ENCODE measurements around the gene ITPR1. TPM values are rescaled to one million over a fixed set of nuclear protein-coding genes. Genes with fewer than 3 reads are reported as not detected.
"Not testable (repeated sequence)": the region's sequence is repeated elsewhere in the genome, so short reads cannot be mapped to it uniquely, and the experiment has no call there.

The ITPR1 gene
- total RNA-seq, 4 donors from 2014 or later, result 184 to 305 (median 218) TPM

GRCh38 chr3:4597208-4597985 lies 104.2 kb downstream of the ITPR1 start:
- TF ChIP-seq CTCF (IDR thresholded peaks at IDR 0.05) (no peak), POLR2A (IDR thresholded peaks at IDR 0.05) (no peak), EP300 (IDR thresholded peaks at IDR 0.05) (no peak), POLR2AphosphoS5 (IDR thresholded peaks at IDR 0.05) (no peak)
- no peak for ATAC-seq
- Histone ChIP-seq H3K4me1 (peaks cover 0 to 40% (median 9%) of the 10 kb centered on the region in 3 donors), H3K27me3 (no peaks in the 10 kb centered on the region), H3K36me3 (no peaks in the 10 kb centered on the region), H3K27ac (no peak overlapping the region), H3K9me3 (no peaks in the 10 kb centered on the region), H3K4me3 (no peak overlapping the region)
- 43 to 50% methylated on average over 5 to 6 of the region's 6 CpGs for WGBS, 2 donors (ENCODE audit: low coverage in 1 of 2)

GRCh38 chr3:4598232-4598631 lies 105.1 kb downstream of the ITPR1 start:
- H3K4me1 ChIP-seq, result peaks cover 0 to 40% (median 9%) of the 10 kb centered on the region in 3 donors
- H3K27ac ChIP-seq, ATAC-seq, H3K9me3 ChIP-seq, H3K4me3 ChIP-seq, H3K27me3 ChIP-seq, H3K36me3 ChIP-seq: not testable (repeated sequence)
- 95 to 96% methylated on average over 4 to 5 of the region's 5 CpGs for WGBS, 2 donors (ENCODE audit: low coverage in 1 of 2)

- 72 to 93% methylated on average over 2 to 4 of the region's 4 CpGs for WGBS, 2 donors (ENCODE audit: low coverage in 1 of 2)
- H3K27ac ChIP-seq, result no peak overlapping the region
These were observed 106.5 kb downstream of the ITPR1 start for GRCh38 chr3:4599612-4600011.

GRCh38 chr3:4600493-4600892 lies 107.3 kb downstream of the ITPR1 start:
- Histone ChIP-seq H3K4me3 (no peak overlapping the region), H3K27me3 (no peaks in the 10 kb centered on the region), H3K4me1 (peaks cover 0 to 42% (median 9%) of the 10 kb centered on the region in 3 donors), H3K36me3 (no peaks in the 10 kb centered on the region), H3K9me3 (no peaks in the 10 kb centered on the region), H3K27ac (no peak overlapping the region)
- WGBS, 2 donors (ENCODE audit: low coverage in 1 of 2), result 55 to 60% methylated on average over 4 to 6 of the region's 6 CpGs
- no peak for ATAC-seq
- TF ChIP-seq EP300 (IDR thresholded peaks at IDR 0.05) (no peak), POLR2AphosphoS5 (IDR thresholded peaks at IDR 0.05) (peak; percentile 51)

More at GRCh38 chr3:4599612-4600011, 106.5 kb downstream of the ITPR1 start:
- Histone ChIP-seq H3K36me3 (no peaks in the 10 kb centered on the region), H3K4me3 (no peak overlapping the region), H3K27me3 (no peaks in the 10 kb centered on the region), H3K4me1 (peaks cover 0 to 41% (median 9%) of the 10 kb centered on the region in 3 donors), H3K9me3 (no peaks in the 10 kb centered on the region)
- TF ChIP-seq POLR2AphosphoS5 (IDR thresholded peaks at IDR 0.05), result no peak
- no peak for TF ChIP-seq EP300 (IDR thresholded peaks at IDR 0.05)
- TF ChIP-seq POLR2A (IDR thresholded peaks at IDR 0.05), result no peak
- no peak for TF ChIP-seq CTCF (IDR thresholded peaks at IDR 0.05)
- no peak for ATAC-seq

- H3K27ac ChIP-seq, result no peak overlapping the region
- no peak overlapping the region for H3K4me3 ChIP-seq
- H3K9me3 ChIP-seq, result no peaks in the 10 kb centered on the region
- no peak for ATAC-seq
- H3K36me3 ChIP-seq, result no peaks in the 10 kb centered on the region
- WGBS, 2 donors (ENCODE audit: low coverage in 1 of 2), result 74 to 83% methylated on average over 3 of the region's 3 CpGs
- TF ChIP-seq POLR2A (IDR thresholded peaks at IDR 0.05), result no peak
- no peak for TF ChIP-seq EP300 (IDR thresholded peaks at IDR 0.05)
- no peak for TF ChIP-seq POLR2AphosphoS5 (IDR thresholded peaks at IDR 0.05)
- no peak for TF ChIP-seq CTCF (IDR thresholded peaks at IDR 0.05)
- no peaks in the 10 kb centered on the region for H3K27me3 ChIP-seq
- peaks cover 2 to 39% (median 5%) of the 10 kb centered on the region in 3 donors for H3K4me1 ChIP-seq
These were observed 108.7 kb downstream of the ITPR1 start for GRCh38 chr3:4601892-4602291.

GRCh38 chr3:4604693-4605092 lies 111.5 kb downstream of the ITPR1 start:
- no peaks in the 10 kb centered on the region for H3K27me3 ChIP-seq
- TF ChIP-seq POLR2A (IDR thresholded peaks at IDR 0.05), result no peak
- no peak for TF ChIP-seq EP300 (IDR thresholded peaks at IDR 0.05)
- TF ChIP-seq POLR2AphosphoS5 (IDR thresholded peaks at IDR 0.05), result no peak
- TF ChIP-seq CTCF (IDR thresholded peaks at IDR 0.05), result no peak
- WGBS, 2 donors (ENCODE audit: low coverage in 1 of 2), result 80 to 93% methylated on average over 2 to 5 of the region's 5 CpGs
- no peak overlapping the region for H3K4me3 ChIP-seq
- no peaks in the 10 kb centered on the region for H3K36me3 ChIP-seq
- H3K27ac ChIP-seq, result no peak overlapping the region
- ATAC-seq, result no peak
- H3K4me1 ChIP-seq, result peaks cover 0 to 40% (median 2%) of the 10 kb centered on the region in 3 donors
- no peaks in the 10 kb centered on the region for H3K9me3 ChIP-seq

Data from gastroesophageal sphincter (tissue), 4 donors.